RKO (cell line): ENCODE data around the gene SLC39A7.
A peak's percentile ranks its signal among the peaks of the same experiment; 100 is the strongest.
"Not testable (repeated sequence)": the region's sequence is repeated elsewhere in the genome, so short reads cannot be mapped to it uniquely, and the experiment has no call there.

Source experiments
- DNase-seq: peaks from one replicate; pipeline ENCODE4 v3.0.0-alpha.2; 2016; ENCODE audit warnings: low spot score

The SLC39A7 gene

GRCh38 chr6:33205191-33206026 lies 4.7 kb downstream of the SLC39A7 start:
- peak; percentile 80 for DNase-seq

DNA sequence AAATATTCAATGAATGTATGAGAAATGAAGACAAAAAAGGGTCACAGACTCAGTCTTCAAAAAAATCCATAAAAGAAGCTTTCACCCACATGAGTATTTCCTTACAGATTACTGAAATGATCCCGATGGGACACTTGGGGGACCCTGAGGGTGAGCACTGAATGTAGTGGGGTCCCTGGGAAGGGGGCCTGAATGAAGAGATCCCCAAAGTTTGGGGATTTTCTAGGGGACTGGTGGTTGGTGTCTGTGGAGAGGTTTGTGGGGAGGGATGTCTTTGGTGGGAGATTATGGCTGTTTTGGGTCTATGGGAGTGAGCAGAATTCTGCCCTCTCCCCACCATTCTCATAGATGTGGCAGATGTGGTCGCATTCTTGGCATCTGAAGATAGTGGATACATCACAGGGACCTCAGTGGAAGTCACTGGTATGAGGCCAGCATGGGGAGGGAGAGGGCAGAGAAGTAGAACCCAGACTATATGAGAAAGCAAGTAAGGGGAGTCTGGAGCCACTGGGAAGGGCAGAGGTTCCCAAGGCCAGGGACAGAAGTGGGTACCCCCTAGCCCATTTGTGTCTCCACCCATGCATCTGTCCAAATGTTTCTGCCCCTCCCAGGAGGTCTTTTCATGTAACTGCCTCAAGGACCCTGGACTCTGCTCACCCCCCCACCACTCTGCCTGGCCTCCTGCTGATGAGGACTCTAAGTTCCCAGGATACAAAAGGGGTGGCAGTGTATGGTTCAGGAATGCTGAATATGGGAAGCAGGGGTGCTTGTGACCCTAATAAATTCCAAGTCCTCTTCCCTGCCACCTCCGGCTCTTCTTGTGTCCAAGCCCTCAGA lies 5.6 kb downstream of the SLC39A7 start:
- DNase-seq, result no peak

DNA sequence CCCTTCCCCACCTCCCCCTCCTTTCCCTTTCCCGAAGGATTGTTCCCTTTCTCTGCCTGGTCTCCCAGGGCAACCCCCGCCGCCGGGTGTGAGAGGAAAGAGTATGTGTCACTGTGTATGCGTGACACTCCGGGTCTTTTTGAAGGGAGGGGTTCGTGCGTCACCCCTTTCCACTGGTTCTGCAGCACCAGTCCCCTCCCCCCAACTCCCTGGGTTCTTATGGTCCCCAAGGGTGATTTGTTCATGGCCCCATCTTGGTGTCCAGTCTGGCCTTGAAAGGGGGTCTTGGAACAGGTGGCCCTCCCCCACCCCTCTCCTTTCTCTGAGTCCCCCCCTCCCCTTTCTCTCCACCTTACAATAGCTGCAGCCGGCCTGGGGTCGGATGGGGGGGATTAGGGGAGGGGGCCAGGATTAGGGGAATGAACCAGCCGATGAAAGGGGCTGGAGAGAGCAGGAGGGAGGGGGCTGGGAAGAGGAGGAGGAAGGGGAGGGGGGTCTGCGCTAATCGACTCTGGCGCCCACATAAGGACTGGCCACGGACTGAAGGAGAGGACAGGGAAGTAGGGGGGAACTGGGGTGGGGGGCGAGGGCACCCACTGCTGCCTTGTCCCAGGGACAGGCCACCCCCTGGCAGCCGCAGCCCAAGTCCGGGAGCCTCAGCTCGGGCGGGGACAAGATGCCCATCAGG lies 6.3 kb downstream of the SLC39A7 start:
- DNase-seq, result peak; percentile 87

GRCh38 chr6:33207552-33208090 lies 7.0 kb downstream of the SLC39A7 start:
- peak; percentile 56 for DNase-seq

DNA sequence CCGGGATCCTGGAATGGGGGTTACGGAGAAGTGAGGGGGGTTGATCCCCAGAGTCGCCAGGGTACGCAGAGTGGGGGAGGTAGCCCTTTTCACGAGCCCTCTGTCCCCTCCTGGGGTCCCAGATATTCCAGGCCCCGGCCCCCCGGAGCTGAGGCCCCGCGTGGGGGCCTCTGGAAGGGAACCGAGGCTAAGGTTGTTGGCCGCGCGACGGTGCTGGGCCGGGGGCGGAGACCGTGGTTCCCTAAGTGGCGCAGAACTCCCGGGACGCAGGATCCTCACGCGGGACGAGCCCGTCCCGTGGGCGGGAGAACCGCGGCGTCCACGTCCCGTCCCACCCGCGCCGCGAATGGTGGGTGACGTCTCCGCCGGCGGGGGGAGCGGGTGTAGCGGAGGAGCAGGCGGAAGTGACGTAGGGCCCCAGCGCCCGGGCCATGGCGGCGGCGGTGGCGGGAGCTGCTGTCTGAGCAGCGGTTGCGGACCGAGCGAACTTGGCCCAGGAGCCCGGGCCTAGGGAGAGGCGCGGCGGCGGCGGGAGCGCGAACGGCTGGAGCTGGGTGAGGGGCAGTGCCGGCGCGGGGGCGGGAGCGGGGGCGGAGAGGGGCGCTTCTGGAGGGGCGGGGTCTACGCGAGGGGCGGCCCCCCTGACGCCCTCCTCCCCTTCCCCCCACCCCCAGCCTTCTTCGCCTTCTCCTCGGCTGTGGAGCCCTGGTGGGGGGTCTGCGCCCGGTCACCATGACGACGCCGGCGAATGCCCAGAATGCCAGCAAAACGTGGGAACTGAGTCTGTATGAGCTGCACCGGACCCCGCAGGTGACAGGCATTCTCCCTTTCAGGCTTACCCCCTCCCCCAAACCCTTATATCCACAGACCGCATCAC lies 7.7 kb downstream of the SLC39A7 start, which contains the start of gene RING1:
Gene RING1 (plus strand): TSS at position 410 of the 877 bp plus-strand sequence. CDS start 323 bp downstream, at position 733.
- peak; percentile 77 for DNase-seq

GRCh38 chr6:33209856-33210255 lies 9.2 kb downstream of the SLC39A7 start:
- no peak for DNase-seq

GRCh38 chr6:33211136-33211535 lies 10.5 kb downstream of the SLC39A7 start:
- no peak for DNase-seq

DNA sequence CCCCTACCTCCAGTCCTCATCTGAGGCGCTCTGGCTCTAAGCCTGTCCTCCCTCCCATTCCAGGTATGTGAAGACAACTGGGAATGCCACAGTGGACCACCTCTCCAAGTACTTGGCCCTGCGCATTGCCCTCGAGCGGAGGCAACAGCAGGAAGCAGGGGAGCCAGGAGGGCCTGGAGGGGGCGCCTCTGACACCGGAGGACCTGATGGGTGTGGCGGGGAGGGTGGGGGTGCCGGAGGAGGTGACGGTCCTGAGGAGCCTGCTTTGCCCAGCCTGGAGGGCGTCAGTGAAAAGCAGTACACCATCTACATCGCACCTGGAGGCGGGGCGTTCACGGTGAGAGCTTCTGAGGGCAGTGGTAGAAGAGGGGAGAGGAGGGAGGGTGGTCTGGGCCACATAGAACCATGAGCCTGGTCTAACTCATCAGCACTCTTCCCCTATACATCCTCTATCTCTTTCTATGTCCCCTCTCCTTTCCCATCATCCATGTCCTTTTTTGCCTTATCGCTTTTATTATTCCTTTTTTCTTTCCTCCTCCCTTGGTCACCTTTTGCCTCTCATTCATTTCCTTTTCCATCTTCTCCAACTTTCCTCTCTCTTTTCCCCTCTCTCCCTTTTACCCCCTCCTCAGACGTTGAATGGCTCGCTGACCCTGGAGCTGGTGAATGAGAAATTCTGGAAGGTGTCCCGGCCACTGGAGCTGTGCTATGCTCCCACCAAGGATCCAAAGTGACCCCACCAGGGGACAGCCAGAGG lies 11.2 kb downstream of the SLC39A7 start:
- no peak for DNase-seq

DNA sequence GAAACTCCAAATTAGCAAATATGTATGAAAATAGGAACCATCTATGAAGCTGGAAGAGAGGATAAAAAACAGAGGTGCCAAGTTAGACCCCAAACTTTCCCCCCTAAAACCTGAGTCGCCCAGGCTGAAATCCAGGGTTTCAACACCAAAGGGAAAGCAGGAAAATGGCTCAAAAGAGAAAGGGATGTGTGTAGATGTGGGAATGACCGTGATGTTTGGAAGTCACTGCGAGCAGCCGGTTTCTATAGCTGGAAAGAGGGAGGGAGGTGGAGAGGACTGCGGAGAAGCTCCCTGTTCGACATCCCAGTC lies 12.1 kb downstream of the SLC39A7 start:
- no peak for DNase-seq

- DNase-seq, result no peak
Observed at GRCh38 chr6:33213166-33213988, 12.7 kb downstream of the SLC39A7 start.

- no peak for DNase-seq
Observed at GRCh38 chr6:33213989-33214335, 13.3 kb downstream of the SLC39A7 start.

DNA sequence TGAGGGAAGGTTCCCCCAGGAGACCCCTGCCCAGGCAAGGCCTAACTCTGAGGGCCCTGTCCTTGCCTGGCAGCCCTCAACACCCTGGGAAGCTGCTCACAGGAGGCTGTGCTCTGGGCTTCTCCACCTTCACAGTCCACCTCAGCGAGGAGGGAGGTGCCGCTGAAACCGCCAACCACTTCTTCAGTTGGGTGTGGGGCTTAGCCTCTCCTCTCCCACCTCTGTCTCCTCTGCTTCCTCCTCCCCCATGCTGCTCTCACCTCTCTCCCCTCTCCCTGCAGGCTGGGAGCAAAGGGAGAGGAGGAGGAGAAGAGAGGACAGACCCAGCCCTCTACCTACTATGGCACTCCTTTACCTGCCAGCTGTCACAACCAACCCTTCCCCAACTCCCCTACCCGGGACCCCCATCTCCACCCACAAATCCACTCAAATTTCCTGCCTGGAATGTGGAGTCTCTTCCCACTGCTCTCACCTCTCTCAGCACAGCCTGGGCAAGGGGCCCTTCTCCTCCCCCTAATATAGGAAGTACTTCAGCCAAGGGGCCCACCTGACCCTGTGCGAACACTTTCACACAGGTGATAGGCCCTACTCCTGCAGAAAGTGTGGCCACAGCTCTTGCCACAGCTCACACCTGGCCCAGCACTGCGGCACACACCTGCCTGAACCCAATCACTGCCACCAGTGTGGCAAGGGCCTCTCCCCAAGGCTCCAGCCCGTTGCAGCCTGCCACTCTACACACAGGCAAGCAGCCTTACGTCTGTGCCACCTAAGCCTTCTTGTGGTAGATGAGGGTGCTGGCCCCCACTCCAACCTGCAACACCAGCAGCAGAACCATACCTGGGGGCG lies 14.8 kb downstream of the SLC39A7 start:
- DNase-seq, result no peak

GRCh38 chr6:33216117-33216649 lies 15.5 kb downstream of the SLC39A7 start:
- DNase-seq, result no peak

- DNase-seq, result no peak
Observed at GRCh38 chr6:33217246-33217645, 16.6 kb downstream of the SLC39A7 start.

GRCh38 chr6:33217681-33218080 lies 17.0 kb downstream of the SLC39A7 start:
- no peak for DNase-seq

DNA sequence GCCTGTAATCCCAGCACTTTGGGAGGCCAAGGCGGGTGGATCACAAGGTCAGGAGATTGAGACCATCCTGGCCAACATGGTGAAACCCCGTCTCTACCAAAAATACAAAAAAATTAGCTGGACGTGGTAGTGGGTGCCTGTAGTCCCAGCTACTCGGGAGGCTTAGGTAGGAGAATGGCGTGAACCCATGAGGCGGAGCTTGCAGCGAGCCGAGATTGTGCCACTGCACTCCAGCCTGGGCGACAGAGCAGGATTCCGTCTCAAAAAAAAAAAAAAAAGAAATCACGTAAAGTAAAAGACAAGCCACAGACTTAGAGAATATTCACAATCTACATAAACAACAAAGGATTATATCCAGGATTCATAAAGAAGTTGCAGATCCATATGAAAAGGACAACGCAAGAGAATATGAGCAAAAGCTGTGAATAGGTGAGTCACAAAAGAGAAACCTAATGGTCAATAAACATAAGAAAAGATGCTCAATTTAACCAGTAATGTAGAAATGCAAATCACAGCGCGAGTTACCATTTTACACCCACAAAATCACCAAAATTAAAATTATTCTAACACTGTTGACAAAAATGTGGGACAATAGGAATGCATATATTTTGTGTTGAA lies 25.9 kb downstream of the SLC39A7 start:
- DNase-seq, result not testable (repeated sequence)

DNA sequence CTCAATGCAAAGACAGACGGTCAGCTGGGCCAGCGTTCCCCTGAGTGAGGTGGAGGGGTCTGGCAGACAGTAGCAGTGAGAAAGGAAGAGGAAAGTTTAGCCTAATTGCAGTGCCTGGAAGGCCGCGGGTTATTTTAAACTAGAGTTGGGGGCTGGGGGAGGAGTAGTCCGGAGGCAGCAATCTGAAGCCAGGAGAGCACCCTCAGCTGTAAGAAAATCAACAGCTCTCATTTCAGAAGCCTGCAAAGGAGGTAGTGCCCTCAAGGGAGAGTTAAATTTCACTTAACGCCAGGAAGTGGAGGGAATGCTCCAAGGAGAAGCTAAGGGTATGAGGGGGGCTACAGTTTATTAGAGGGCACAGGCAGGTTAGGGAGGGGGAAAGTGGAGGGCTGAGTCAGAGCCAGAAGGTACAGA lies 34.6 kb downstream of the SLC39A7 start:
- no peak for DNase-seq

- no peak for DNase-seq
Observed at GRCh38 chr6:33236328-33236727, 35.7 kb downstream of the SLC39A7 start.
